H1 (cell line): ENCODE results near the gene NCAM1. TPM values are rescaled to one million over a fixed set of nuclear protein-coding genes. Genes with fewer than 3 reads are reported as not detected.

ENCODE experiments used
- ASH2L ChIP-seq: fragments of 200-600, 300-600 bp; sonication (generic); IDR thresholded peaks from one replicate; pipeline ENCODE4 v1.7.1; 2017; ENCODE audit warnings: low read length
- EGR1 ChIP-seq: IDR thresholded peaks from 2 replicates; pipeline ENCODE4 v1.6.1; 2011; ENCODE audit warnings: low read depth, low read length, borderline replicate concordance
- NRF1 ChIP-seq: IDR thresholded peaks from 2 replicates; pipeline ENCODE4 v1.6.1; 2011; ENCODE audit warnings: mild to moderate bottlenecking, low read depth, low read length, improper control_type of control experiment
- RAD21 ChIP-seq, 2 experiments: IDR thresholded peaks in 1 of 2; conservative IDR thresholded peaks in 1 of 2; 2 replicates each; pipeline ENCODE4 v1.6.1; 2011; ENCODE audit warnings: low read depth in 2 of 2, low read length in 2 of 2, improper control_type of control experiment in 1 of 2, inconsistent platforms in 1 of 2, mild to moderate bottlenecking in 1 of 2, moderate library complexity in 1 of 2
- RBBP5 ChIP-seq: IDR thresholded peaks from 2 replicates; pipeline ENCODE4 v1.7.1; 2012; ENCODE audit warnings: low read depth, mild to moderate bottlenecking, inconsistent platforms, low read length, moderate library complexity, borderline replicate concordance
- TAF1 ChIP-seq: IDR thresholded peaks from 2 replicates; pipeline ENCODE4 v1.6.1; 2011; ENCODE audit warnings: mild to moderate bottlenecking, low read depth, low read length
- USF2 ChIP-seq: IDR thresholded peaks from 2 replicates; pipeline ENCODE4 v1.6.1; 2011; ENCODE audit warnings: low read length, improper control_type of control experiment
- polyA plus RNA-seq, 7 experiments: library from polyadenylated mRNA; depleted of rRNA in 3 of 7; stranded (reverse) in 5 of 7; unstranded in 2 of 7; fragments of >200 nt in 5 of 7; fragments of 200-250 nt in 2 of 7; gene quantifications; 1 replicate in 5 of 7; 2 replicates in 1 of 7; 4 replicates in 1 of 7; pipeline versions ENCODE4 v1.2.1 to v1.2.3, GENCODE V29; 2011 to 2013; ENCODE audit warnings: missing spikeins in 2 of 7, mixed read lengths in 2 of 7
- total RNA-seq: library from RNA; stranded (reverse); fragmentation: NEBNext Ultra II Directional; extraction: Animal tissue kit (Norgen Biotek cat#: 25700); gene quantifications from 2 replicates; pipeline ENCODE4 v1.2.1, GENCODE V29; 2021

Gene NCAM1
- total and polyA plus RNA-seq, 2 of the 8 experiments (the other 6 are each of a cell fraction or from before 2014, with no cell fraction given): 3.1 to 4.3 TPM

DNA sequence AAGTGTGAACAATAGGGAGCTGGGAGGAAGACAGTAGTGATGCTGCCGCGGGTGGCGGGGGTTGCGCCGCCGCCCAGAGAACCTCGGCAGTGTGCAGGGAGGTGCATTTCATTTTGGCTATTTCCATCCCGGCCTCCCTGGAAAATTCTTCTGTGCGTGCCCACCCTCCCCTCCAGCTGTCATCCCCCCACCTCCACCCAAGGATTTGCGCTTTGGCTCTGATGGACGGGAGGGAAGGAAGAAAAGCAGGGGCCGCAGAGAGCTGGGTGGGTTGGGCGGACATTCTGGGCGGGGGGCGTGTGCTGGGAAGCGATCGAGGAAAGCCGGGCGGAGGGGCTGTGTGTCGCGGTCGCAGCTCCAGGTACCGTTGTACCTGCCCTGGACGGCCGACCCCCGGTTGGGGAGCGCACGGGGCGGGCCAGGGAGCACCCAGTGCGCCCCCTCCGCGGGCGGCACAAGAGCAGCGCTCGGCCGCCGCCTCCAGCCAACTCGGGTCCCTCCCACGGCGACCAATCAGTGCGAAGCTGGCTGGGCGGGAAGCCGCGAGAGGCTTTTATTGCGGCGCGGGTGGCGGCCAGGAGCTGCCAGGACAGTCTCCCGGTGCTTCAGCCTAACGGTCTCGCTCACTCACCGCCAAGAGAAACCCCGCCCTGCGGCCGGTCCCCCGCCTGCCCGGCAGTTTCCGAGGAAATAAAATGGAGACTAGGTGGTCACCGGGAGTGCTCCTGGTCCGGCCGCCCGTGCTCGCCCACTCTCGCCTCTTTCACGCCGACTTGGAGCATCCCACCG, 1.6 kb downstream of the NCAM1 start (continued):
- TF ChIP-seq RAD21 (IDR thresholded peaks at IDR 0.05 in 1 of 2, conservative IDR thresholded peaks at IDR 0.05 in 1 of 2; ENCODE audit: low read depth in 2 of 2, low read length in 2 of 2) (no peak), USF2 (no peak), ASH2L (peak; percentile 54), EGR1 (no peak), TAF1 (no peak), RBBP5 (no peak), NRF1 (no peak)
